SK-N-SH (cell line): ENCODE results near the gene NPFF. TPM values are rescaled to one million over a fixed set of nuclear protein-coding genes. Genes with fewer than 3 reads are reported as not detected.

Experiments
- CTCF ChIA-PET: fragments of 300-600, 350-600 bp; formaldehyde crosslinking; extraction: SDS; loops from one replicate; lab custom pipeline; 2021; lab: Yijun Ruan, JAX
- POLR2A ChIA-PET: fragments of 350-600 bp; sonication (Branson Sonifier 250); formaldehyde crosslinking; extraction: SDS; loops from one replicate; lab custom pipeline; 2020; ENCODE audit warnings: antibody characterized with exemption, inconsistent platforms; lab: Yijun Ruan, JAX
- DNase-seq: peaks from one replicate; pipeline ENCODE4 v3.0.0; 2012
- H2AFZ ChIP-seq: fragments of 200-600 bp; sonication (generic); 2 replicates; pipeline ENCODE4 v1.8.1; 2016; ENCODE audit warnings: antibody characterized with exemption, mild to moderate bottlenecking, low read depth
- H3F3A ChIP-seq: fragments of 200-600 bp; sonication (generic); replicated peaks from 2 replicates; pipeline ENCODE3; 2016; ENCODE audit warnings: antibody characterized with exemption, mild to moderate bottlenecking; ENCODE audit not compliant: insufficient read depth
- H3K27ac ChIP-seq, 2 experiments: fragments of 200-500 bp in 1 of 2; fragments of 200-600 bp in 1 of 2; sonication (Bioruptor generic) in 1 of 2; sonication (generic), shearing (Covaris generic) in 1 of 2; 2 replicates each; pipeline versions ENCODE4 v1.5.1 to v1.6.1; 2014 to 2016; ENCODE audit warnings: low read depth in 2 of 2, inconsistent platforms in 1 of 2, low read length in 1 of 2, mild to moderate bottlenecking in 1 of 2, mixed read lengths in 1 of 2
- H3K27me3 ChIP-seq: fragments of 200-600 bp; sonication (generic), shearing (Covaris generic); 2 replicates; pipeline ENCODE4 v1.6.1; 2016; ENCODE audit warnings: mixed run types; ENCODE audit not compliant: insufficient read depth
- H3K36me3 ChIP-seq, 2 experiments: fragments of 200-500 bp in 1 of 2; fragments of 200-600 bp in 1 of 2; sonication (Bioruptor generic) in 1 of 2; sonication (generic) in 1 of 2; replicated peaks in 1 of 2; 2 replicates each; pipeline versions ENCODE3 to v1.5.1; 2014 to 2016; ENCODE audit warnings: low read length in 1 of 2, mild to moderate bottlenecking in 1 of 2; ENCODE audit not compliant: insufficient read depth in 2 of 2, control insufficient read depth in 1 of 2
- H3K4me1 ChIP-seq, 2 experiments: fragments of 200-500 bp in 1 of 2; fragments of 200-600 bp in 1 of 2; sonication (Bioruptor generic) in 1 of 2; sonication (generic), shearing (Covaris generic) in 1 of 2; 2 replicates each; pipeline versions ENCODE4 v1.5.1 to v1.6.1; 2014 to 2016; ENCODE audit warnings: low read depth in 1 of 2, low read length in 1 of 2, mixed run types in 1 of 2; ENCODE audit not compliant: insufficient read depth in 2 of 2, control insufficient read depth in 1 of 2
- H3K4me2 ChIP-seq: fragments of 200-600 bp; sonication (generic), shearing (Covaris generic); 2 replicates; pipeline ENCODE4 v1.6.1; 2017; ENCODE audit warnings: mixed run types
- H3K4me3 ChIP-seq, 2 experiments: fragments of 200-500 bp in 1 of 2; fragments of 200-600 bp in 1 of 2; sonication (Bioruptor generic) in 1 of 2; sonication (generic), shearing (Covaris generic) in 1 of 2; 2 replicates each; pipeline versions ENCODE4 v1.5.1 to v1.8.1; 2014 to 2016; ENCODE audit warnings: low read depth in 2 of 2, inconsistent platforms in 1 of 2, low read length in 1 of 2, mild to moderate bottlenecking in 1 of 2, mixed read lengths in 1 of 2, moderate library complexity in 1 of 2
- H3K79me2 ChIP-seq: fragments of 200-600 bp; sonication (generic); 2 replicates; pipeline ENCODE4 v1.8.1; 2017; ENCODE audit warnings: mild to moderate bottlenecking; ENCODE audit not compliant: insufficient read depth
- H3K9ac ChIP-seq: fragments of 200-600 bp; sonication (generic); 2 replicates; pipeline ENCODE4 v1.6.1; 2017; ENCODE audit warnings: mixed run types
- H3K9me2 ChIP-seq: fragments of 200-600 bp; sonication (generic); 2 replicates; pipeline ENCODE4 v1.6.1; 2017; ENCODE audit warnings: mixed run types
- H3K9me3 ChIP-seq: fragments of 200-600 bp; sonication (generic); 2 replicates; pipeline ENCODE4 v1.6.1; 2017; ENCODE audit warnings: mixed run types, mild to moderate bottlenecking, moderate library complexity
- H4K20me1 ChIP-seq: fragments of 200-600 bp; sonication (generic); 2 replicates; pipeline ENCODE4 v1.6.1; 2017; ENCODE audit warnings: mild to moderate bottlenecking, mixed run types; ENCODE audit not compliant: insufficient read depth
- EP300 ChIP-seq, 2 experiments: IDR thresholded peaks; 2 replicates each; pipeline versions ENCODE4 v1.4.0 to v1.6.1; 2012; ENCODE audit warnings: borderline replicate concordance in 1 of 2, low read depth in 1 of 2, low read length in 1 of 2
- EZH2phosphoT487 ChIP-seq: fragments of 200-600 bp; sonication (generic); IDR thresholded peaks from 2 replicates; pipeline ENCODE4 v1.6.1; 2017; ENCODE audit warnings: low read depth, mixed run types, mild to moderate bottlenecking, antibody characterized with exemption, moderate library complexity, borderline replicate concordance
- FOSL2 ChIP-seq: IDR thresholded peaks from 2 replicates; pipeline ENCODE4 v1.4.0; 2012; ENCODE audit warnings: low read depth, mild to moderate bottlenecking, moderate library complexity, borderline replicate concordance
- FOXJ3 ChIP-seq: sonication (generic); formaldehyde crosslinking; IDR thresholded peaks from 2 replicates; pipeline ENCODE4 v1.5.1; 2020; ENCODE audit warnings: mild to moderate bottlenecking, missing genetic modification reagents
- JUND ChIP-seq: IDR thresholded peaks from 2 replicates; pipeline ENCODE4 v1.4.0; 2012
- NFIC ChIP-seq: IDR thresholded peaks from 2 replicates; pipeline ENCODE4 v1.4.0; 2012; ENCODE audit warnings: borderline replicate concordance
- RAD21 ChIP-seq: IDR thresholded peaks from 2 replicates; pipeline ENCODE4 v1.6.1; 2012; ENCODE audit warnings: mild to moderate bottlenecking, low read length
- RCOR1 ChIP-seq: fragments of 150-350 bp; IDR thresholded peaks from 2 replicates; pipeline ENCODE4 v1.6.1; 2017; ENCODE audit warnings: antibody characterized with exemption, low read length
- SMC3 ChIP-seq: IDR thresholded peaks from 2 replicates; pipeline ENCODE4 v1.6.1; 2012; ENCODE audit warnings: low read depth, low read length, improper control_type of control experiment
- WGBS: methylation state at CpG from one replicate; pipeline ENCODE4 v1.1.6; 2017; ENCODE audit warnings: low lambda C conversion rate; 5-methylcytosine and 5-hydroxymethylcytosine counted together
- polyA plus RNA-seq, 3 experiments: library from polyadenylated mRNA; depleted of rRNA; stranded (reverse); fragments of >200 nt; gene quantifications; 2 replicates each; pipeline ENCODE4 v1.2.3, GENCODE V29; 2012
- TF ChIP-seq, protein P1 (sequence below): fragments of 150-350 bp; IDR thresholded peaks from 2 replicates; pipeline ENCODE4 v1.6.1; 2017; ENCODE audit warnings: antibody characterized with exemption, low read length, low read depth, borderline replicate concordance
- TF ChIP-seq, protein P2 (sequence below): fragments of 200-600 bp; sonication (generic); IDR thresholded peaks from 2 replicates; pipeline ENCODE4 v1.6.1; 2017; ENCODE audit warnings: antibody characterized with exemption, mild to moderate bottlenecking, moderate library complexity
- TF ChIP-seq, protein P3 (sequence below): IDR thresholded peaks from 2 replicates; pipeline ENCODE4 v1.4.0; 2012; ENCODE audit warnings: low read depth, borderline replicate concordance
- TF ChIP-seq, protein P4 (sequence below): IDR thresholded peaks from 2 replicates; pipeline ENCODE4 v1.4.0; 2012; ENCODE audit warnings: low read depth, borderline replicate concordance

Gene NPFF
- polyA plus RNA-seq, 1 of the 3 experiments (the other 2 are of a cell fraction), result 0.13 TPM

- Histone ChIP-seq H3K4me2 (no peak overlapping the region), H3F3A (peaks cover 11% of the 10 kb centered on the region), H3K9me3 (no peaks in the 10 kb centered on the region), H3K4me3 (no peak overlapping the region), H2AFZ (no peak overlapping the region), H3K79me2 (no peaks in the 10 kb centered on the region), H3K27me3 (no peaks in the 10 kb centered on the region), H3K9ac (no peak overlapping the region), H4K20me1 (no peaks in the 10 kb centered on the region), H3K36me3 (peaks cover 10 to 44% of the 10 kb centered on the region in 2 experiments), H3K27ac (peak overlapping the region in 1 of 2 experiments; percentile 19; a peak in 1 of 4 replicates), H3K4me1 (0 out of 4 replicates have a peak, but pooled peaks cover 0 to 4% of the 10 kb centered on the region in 2 experiments), H3K9me2 (no peaks in the 10 kb centered on the region)
- ChIA-PET CTCF (interaction anchor here (0.6 to 5.6 kb wide), 45 partner anchors 9 to 208 kb away, joined by 3 to 120 read pairs (median 5); partner anchors contain the start of genes ATF7, ATP5MC2 and CISTR), POLR2A (interaction anchor here (0.5 to 1.5 kb wide), 2 partner anchors 75 to 132 kb away, joined by 5 to 16 read pairs; partner anchors contain the start of gene ATP5MC2)
- 47% methylated on average over 5 of the region's 5 CpGs for WGBS
- peak; percentile 70 for DNase-seq
- TF ChIP-seq RAD21 (peak; percentile 89), SMC3 (peak; percentile 91), EZH2phosphoT487 (no peak), JUND (no peak)
- TF ChIP-seq, protein P1, sequence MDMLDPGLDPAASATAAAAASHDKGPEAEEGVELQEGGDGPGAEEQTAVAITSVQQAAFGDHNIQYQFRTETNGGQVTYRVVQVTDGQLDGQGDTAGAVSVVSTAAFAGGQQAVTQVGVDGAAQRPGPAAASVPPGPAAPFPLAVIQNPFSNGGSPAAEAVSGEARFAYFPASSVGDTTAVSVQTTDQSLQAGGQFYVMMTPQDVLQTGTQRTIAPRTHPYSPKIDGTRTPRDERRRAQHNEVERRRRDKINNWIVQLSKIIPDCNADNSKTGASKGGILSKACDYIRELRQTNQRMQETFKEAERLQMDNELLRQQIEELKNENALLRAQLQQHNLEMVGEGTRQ, result no peak
- TF ChIP-seq, protein P2, sequence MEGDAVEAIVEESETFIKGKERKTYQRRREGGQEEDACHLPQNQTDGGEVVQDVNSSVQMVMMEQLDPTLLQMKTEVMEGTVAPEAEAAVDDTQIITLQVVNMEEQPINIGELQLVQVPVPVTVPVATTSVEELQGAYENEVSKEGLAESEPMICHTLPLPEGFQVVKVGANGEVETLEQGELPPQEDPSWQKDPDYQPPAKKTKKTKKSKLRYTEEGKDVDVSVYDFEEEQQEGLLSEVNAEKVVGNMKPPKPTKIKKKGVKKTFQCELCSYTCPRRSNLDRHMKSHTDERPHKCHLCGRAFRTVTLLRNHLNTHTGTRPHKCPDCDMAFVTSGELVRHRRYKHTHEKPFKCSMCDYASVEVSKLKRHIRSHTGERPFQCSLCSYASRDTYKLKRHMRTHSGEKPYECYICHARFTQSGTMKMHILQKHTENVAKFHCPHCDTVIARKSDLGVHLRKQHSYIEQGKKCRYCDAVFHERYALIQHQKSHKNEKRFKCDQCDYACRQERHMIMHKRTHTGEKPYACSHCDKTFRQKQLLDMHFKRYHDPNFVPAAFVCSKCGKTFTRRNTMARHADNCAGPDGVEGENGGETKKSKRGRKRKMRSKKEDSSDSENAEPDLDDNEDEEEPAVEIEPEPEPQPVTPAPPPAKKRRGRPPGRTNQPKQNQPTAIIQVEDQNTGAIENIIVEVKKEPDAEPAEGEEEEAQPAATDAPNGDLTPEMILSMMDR, result peak; percentile 86
Measured at GRCh38 chr12:53543539-53543938, 36.3 kb upstream of the NPFF start.

DNA sequence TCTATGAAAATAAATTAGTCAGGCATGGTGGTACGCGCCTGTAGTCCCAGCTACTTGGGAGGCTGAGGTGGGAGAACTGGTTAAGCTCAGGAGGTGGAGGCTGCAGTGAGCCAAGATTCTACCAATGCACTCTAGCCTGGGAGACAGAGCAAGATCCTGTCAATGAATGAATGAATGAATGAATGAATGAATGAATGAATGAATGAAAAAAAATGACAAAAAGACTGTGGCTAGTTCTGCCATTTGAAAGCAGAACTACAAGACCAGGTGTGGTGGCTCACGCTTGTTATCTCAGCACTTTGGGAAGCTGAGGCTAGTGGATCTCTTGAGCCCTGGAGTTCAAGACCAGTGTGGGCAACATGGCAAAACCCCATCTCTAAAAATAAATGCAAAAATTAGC lies 32.2 kb upstream of the NPFF start:
- no peak for TF ChIP-seq EP300 (IDR thresholded peaks at IDR 0.05; ENCODE audit: borderline replicate concordance in 1 of 2, low read depth in 1 of 2, low read length in 1 of 2)
- no peak for TF ChIP-seq RCOR1
- TF ChIP-seq, protein P3, sequence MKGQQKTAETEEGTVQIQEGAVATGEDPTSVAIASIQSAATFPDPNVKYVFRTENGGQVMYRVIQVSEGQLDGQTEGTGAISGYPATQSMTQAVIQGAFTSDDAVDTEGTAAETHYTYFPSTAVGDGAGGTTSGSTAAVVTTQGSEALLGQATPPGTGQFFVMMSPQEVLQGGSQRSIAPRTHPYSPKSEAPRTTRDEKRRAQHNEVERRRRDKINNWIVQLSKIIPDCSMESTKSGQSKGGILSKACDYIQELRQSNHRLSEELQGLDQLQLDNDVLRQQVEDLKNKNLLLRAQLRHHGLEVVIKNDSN, result no peak
- TF ChIP-seq JUND, result no peak
- no peak for TF ChIP-seq FOXJ3 (CRISPR knock-in tag)
- TF ChIP-seq, protein P4, sequence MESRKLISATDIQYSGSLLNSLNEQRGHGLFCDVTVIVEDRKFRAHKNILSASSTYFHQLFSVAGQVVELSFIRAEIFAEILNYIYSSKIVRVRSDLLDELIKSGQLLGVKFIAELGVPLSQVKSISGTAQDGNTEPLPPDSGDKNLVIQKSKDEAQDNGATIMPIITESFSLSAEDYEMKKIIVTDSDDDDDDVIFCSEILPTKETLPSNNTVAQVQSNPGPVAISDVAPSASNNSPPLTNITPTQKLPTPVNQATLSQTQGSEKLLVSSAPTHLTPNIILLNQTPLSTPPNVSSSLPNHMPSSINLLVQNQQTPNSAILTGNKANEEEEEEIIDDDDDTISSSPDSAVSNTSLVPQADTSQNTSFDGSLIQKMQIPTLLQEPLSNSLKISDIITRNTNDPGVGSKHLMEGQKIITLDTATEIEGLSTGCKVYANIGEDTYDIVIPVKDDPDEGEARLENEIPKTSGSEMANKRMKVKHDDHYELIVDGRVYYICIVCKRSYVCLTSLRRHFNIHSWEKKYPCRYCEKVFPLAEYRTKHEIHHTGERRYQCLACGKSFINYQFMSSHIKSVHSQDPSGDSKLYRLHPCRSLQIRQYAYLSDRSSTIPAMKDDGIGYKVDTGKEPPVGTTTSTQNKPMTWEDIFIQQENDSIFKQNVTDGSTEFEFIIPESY, result no peak
- TF ChIP-seq NFIC, result no peak
- no peak for TF ChIP-seq FOSL2
- Histone ChIP-seq H3K4me2 (no peak overlapping the region), H4K20me1 (no peaks in the 10 kb centered on the region), H2AFZ (no peak overlapping the region), H3K79me2 (no peaks in the 10 kb centered on the region), H3K27me3 (no peaks in the 10 kb centered on the region), H3F3A (peaks cover 5% of the 10 kb centered on the region), H3K9ac (no peak overlapping the region), H3K9me3 (no peaks in the 10 kb centered on the region), H3K4me1 (0 out of 4 replicates have a peak, but pooled peaks cover 0 to 4% of the 10 kb centered on the region in 2 experiments), H3K9me2 (no peaks in the 10 kb centered on the region), H3K36me3 (peaks cover 16 to 60% of the 10 kb centered on the region in 2 experiments), H3K4me3 (no peak overlapping the region), H3K27ac (no peak overlapping the region)
- WGBS, result 98% methylated on average over 3 of the region's 3 CpGs
- POLR2A ChIA-PET, result interaction anchor here (1.2 kb wide), 1 partner anchor 39 kb away, joined by 4 read pairs; the partner anchor contains the start of gene TARBP2
- CTCF ChIA-PET, result interaction anchor here (0.8 to 2.0 kb wide), 3 partner anchors 17 to 204 kb away, joined by 4 to 14 read pairs (median 8); partner anchors contain the start of gene ATP5MC2
- DNase-seq, result no peak
